ENCODE data around the gene LHX3. TPM values are rescaled to one million over a fixed set of nuclear protein-coding genes. Genes with fewer than 3 reads are reported as not detected.

Gene LHX3
- total RNA-seq, 1 donor from 2014 or later: not detected

DNA sequence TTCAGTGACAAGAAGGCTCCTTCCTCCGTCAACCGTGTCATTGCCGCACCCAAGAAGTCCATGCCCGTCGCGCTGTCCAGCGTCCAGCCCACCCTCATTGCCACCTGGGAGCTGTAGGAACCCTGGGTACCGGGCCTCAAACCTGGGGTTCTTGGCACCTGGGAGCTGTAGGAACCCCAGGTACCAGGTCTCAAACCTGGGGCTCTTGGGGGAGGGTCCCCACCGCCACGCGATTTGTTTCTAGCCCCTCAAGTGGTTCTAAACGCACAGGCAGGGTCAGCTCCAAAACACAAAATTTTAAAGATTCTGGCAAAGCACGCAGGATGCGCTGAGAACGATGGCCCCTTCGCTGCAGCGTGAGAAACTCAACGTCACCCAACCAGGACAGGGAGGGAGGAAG is 17.7 kb downstream of the LHX3 start:
- Mint-ChIP-seq H3K27ac (peak overlapping the region; percentile 81), H3K4me3 (no peak overlapping the region), H3K9me3 (no peaks in the 10 kb centered on the region), H3K4me1 (peaks cover 9% of the 10 kb centered on the region), H3K36me3 (no peaks in the 10 kb centered on the region), H3K27me3 (ENCODE audit: insufficient read depth, low read depth) (peaks cover 22% of the 10 kb centered on the region)
- Histone ChIP-seq H3K36me3 (no peaks in the 10 kb centered on the region), H3F3A (ENCODE audit: low read depth) (peaks cover 4% of the 10 kb centered on the region), H3K79me2 (ENCODE audit: low read depth) (no peaks in the 10 kb centered on the region), H3K9ac (no peak overlapping the region), H3K27me3 (peaks cover 30% of the 10 kb centered on the region), H3K4me1 (peaks cover 22% of the 10 kb centered on the region), H3K9me3 (ENCODE audit: low read depth) (no peaks in the 10 kb centered on the region), H2AFZ (replicated peaks) (no peak overlapping the region), H3K4me3 (no peak overlapping the region), H3K27ac (no peak overlapping the region), H4K20me1 (ENCODE audit: low read depth) (peaks cover 14% of the 10 kb centered on the region), H3K4me2 (no peak overlapping the region)
- no peak for DNase-seq (ENCODE audit: low spot score)
- TF ChIP-seq EZH2phosphoT487 (IDR thresholded peaks at IDR 0.05): no peak
- no peak for TF ChIP-seq EZH2 (IDR thresholded peaks at IDR 0.05)
- TF ChIP-seq, protein P1, sequence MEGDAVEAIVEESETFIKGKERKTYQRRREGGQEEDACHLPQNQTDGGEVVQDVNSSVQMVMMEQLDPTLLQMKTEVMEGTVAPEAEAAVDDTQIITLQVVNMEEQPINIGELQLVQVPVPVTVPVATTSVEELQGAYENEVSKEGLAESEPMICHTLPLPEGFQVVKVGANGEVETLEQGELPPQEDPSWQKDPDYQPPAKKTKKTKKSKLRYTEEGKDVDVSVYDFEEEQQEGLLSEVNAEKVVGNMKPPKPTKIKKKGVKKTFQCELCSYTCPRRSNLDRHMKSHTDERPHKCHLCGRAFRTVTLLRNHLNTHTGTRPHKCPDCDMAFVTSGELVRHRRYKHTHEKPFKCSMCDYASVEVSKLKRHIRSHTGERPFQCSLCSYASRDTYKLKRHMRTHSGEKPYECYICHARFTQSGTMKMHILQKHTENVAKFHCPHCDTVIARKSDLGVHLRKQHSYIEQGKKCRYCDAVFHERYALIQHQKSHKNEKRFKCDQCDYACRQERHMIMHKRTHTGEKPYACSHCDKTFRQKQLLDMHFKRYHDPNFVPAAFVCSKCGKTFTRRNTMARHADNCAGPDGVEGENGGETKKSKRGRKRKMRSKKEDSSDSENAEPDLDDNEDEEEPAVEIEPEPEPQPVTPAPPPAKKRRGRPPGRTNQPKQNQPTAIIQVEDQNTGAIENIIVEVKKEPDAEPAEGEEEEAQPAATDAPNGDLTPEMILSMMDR (IDR thresholded peaks at IDR 0.05): no peak

DNA sequence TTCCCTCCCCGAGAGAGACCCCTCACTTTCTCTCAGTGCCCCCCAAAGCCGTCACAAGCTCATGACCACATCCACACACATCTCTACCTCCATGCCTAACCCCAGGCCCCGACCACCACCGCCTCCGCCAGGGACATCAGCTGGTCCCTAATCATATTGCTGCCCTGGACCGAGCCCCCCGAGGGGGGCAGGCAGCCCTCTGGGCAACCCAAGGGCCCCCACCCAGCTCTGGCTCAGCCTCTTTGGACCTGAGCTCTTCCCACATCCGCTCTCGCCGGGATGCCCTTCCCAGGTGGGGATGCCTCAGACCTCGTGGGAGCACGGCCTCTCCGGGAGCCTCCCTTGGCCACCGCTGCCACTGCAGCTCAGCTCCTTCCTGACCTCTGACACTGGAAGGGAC is 18.5 kb downstream of the LHX3 start:
- H3K36me3 Mint-ChIP-seq: no peaks in the 10 kb centered on the region
- Histone ChIP-seq H3K4me2 (no peak overlapping the region), H3F3A (ENCODE audit: low read depth) (peaks cover 4% of the 10 kb centered on the region), H3K36me3 (no peaks in the 10 kb centered on the region), H3K9me3 (ENCODE audit: low read depth) (no peaks in the 10 kb centered on the region), H4K20me1 (ENCODE audit: low read depth) (peaks cover 7% of the 10 kb centered on the region), H2AFZ (replicated peaks) (no peak overlapping the region), H3K27ac (no peak overlapping the region), H3K4me1 (peaks cover 20% of the 10 kb centered on the region), H3K9ac (no peak overlapping the region), H3K27me3 (peaks cover 22% of the 10 kb centered on the region), H3K4me3 (no peak overlapping the region), H3K79me2 (ENCODE audit: low read depth) (no peaks in the 10 kb centered on the region)
- DNase-seq (ENCODE audit: low spot score): no peak
- peak overlapping the region; percentile 42 for H3K27ac Mint-ChIP-seq
- H3K9me3 Mint-ChIP-seq: no peaks in the 10 kb centered on the region
- no peak overlapping the region for H3K4me3 Mint-ChIP-seq
- H3K4me1 Mint-ChIP-seq: peaks cover 9% of the 10 kb centered on the region
- TF ChIP-seq, protein P1 (IDR thresholded peaks at IDR 0.05): no peak
- TF ChIP-seq EZH2 (IDR thresholded peaks at IDR 0.05) (no peak), EZH2phosphoT487 (IDR thresholded peaks at IDR 0.05) (no peak)
- H3K27me3 Mint-ChIP-seq (ENCODE audit: insufficient read depth, low read depth): peaks cover 14% of the 10 kb centered on the region

DNA sequence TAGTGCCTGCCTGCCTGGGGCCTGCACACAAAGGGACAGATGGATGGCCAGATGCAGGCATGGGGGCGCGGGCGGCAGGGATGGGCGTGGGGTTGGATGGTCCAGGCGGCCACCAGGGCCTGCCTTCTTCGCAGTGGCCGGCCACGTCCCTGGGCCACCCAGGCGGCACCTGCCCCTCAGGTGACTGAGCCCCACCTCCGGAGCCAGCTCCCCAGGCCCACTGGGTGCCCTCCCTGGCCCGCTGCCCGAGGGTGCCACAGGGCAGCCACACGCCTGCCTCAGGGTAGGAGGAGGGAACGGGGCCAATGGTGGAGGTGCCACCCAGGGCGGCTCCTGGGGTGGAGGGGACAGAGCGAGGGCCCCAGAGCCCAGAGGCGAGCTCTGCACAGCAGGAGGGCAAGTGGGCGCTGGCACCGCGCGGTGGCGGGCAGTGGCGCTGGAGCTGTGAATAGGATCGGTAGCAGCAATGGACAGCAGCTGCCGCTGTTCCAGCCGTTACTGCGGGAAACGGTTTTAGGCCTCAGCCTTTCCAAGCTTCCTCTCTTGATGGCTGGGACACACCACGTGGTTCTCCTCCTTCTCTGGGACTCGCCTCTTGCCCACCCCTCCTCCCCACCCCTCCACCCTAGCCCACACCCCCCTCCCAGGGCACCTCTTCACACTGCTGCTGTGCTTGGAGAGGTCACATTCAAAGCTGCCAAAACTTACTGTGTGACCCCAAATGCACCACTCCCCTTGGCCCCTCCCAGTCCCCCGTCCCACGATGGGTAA is 19.1 kb downstream of the LHX3 start:
- DNase-seq (ENCODE audit: low spot score): no peak
- no peaks in the 10 kb centered on the region for H3K36me3 Mint-ChIP-seq
- H3K9me3 ChIP-seq (ENCODE audit: low read depth): no peaks in the 10 kb centered on the region
- no peak overlapping the region for H3K4me3 ChIP-seq
- TF ChIP-seq, protein P1 (IDR thresholded peaks at IDR 0.05): no peak
- TF ChIP-seq EZH2phosphoT487 (IDR thresholded peaks at IDR 0.05) (no peak), EZH2 (IDR thresholded peaks at IDR 0.05) (no peak)
- H3K27me3 Mint-ChIP-seq (ENCODE audit: insufficient read depth, low read depth): peaks cover 12% of the 10 kb centered on the region
- no peak overlapping the region for H3K4me2 ChIP-seq
- peaks cover 20% of the 10 kb centered on the region for H3K4me1 ChIP-seq
- H3K9ac ChIP-seq: no peak overlapping the region
- no peaks in the 10 kb centered on the region for H3K36me3 ChIP-seq
- no peak overlapping the region for H3K27ac ChIP-seq
- H3K27me3 ChIP-seq: peaks cover 16% of the 10 kb centered on the region
- H2AFZ ChIP-seq (replicated peaks): no peak overlapping the region
- H3K79me2 ChIP-seq (ENCODE audit: low read depth): no peaks in the 10 kb centered on the region
- H3K4me1 Mint-ChIP-seq: peaks cover 12% of the 10 kb centered on the region
- peaks cover 6% of the 10 kb centered on the region for H3F3A ChIP-seq (ENCODE audit: low read depth)
- H3K9me3 Mint-ChIP-seq: no peaks in the 10 kb centered on the region
- H4K20me1 ChIP-seq (ENCODE audit: low read depth): peaks cover 2% of the 10 kb centered on the region
- peak overlapping the region; percentile 42 for H3K27ac Mint-ChIP-seq
- H3K4me3 Mint-ChIP-seq: no peak overlapping the region
